OCI-LY1 (cell line): ENCODE data around the gene KLHL1.

Source experiments
- H2AFZ ChIP-seq: fragments of 200-600 bp; sonication (generic), shearing (Covaris generic); 2 replicates; pipeline ENCODE4 v1.6.0; 2014; ENCODE audit warnings: antibody characterized with exemption, mild to moderate bottlenecking, low read length
- H3F3A ChIP-seq: fragments of 200-600 bp; sonication (generic), shearing (Covaris generic); 2 replicates; pipeline ENCODE4 v1.6.0; 2014; ENCODE audit warnings: mild to moderate bottlenecking, antibody characterized with exemption, low read length, moderate library complexity; ENCODE audit not compliant: insufficient read depth
- H3K27ac ChIP-seq: fragments of 200-600 bp; sonication (generic); 2 replicates; pipeline ENCODE4 v1.5.1; 2014; ENCODE audit warnings: low read length, mixed run types, mild to moderate bottlenecking, low read depth; ENCODE audit not compliant: poor library complexity, severe bottlenecking
- H3K27me3 ChIP-seq: fragments of 200-600 bp; sonication (generic); 2 replicates; pipeline ENCODE4 v1.6.0; 2014; ENCODE audit warnings: antibody characterized with exemption, mild to moderate bottlenecking, low read length, moderate library complexity; ENCODE audit not compliant: insufficient read depth
- H3K36me3 ChIP-seq: fragments of 200-600 bp; sonication (generic); 2 replicates; pipeline ENCODE4 v1.6.1; 2014; ENCODE audit warnings: mild to moderate bottlenecking, antibody characterized with exemption, low read length, moderate library complexity, mixed read lengths; ENCODE audit not compliant: insufficient read depth
- H3K4me1 ChIP-seq: fragments of 200-600 bp; sonication (generic); 2 replicates; pipeline ENCODE4 v1.5.1; 2014; ENCODE audit warnings: mild to moderate bottlenecking, low read length, moderate library complexity; ENCODE audit not compliant: insufficient read depth, severe bottlenecking
- H3K4me2 ChIP-seq: fragments of 200-600 bp; sonication (generic), shearing (Covaris generic); 2 replicates; pipeline ENCODE4 v1.6.1; 2014; ENCODE audit warnings: low read length
- H3K4me3 ChIP-seq: fragments of 200-600 bp; sonication (generic); 2 replicates; pipeline ENCODE4 v1.5.1; 2014; ENCODE audit warnings: low read length, low read depth, mild to moderate bottlenecking, mixed read lengths; ENCODE audit not compliant: poor library complexity, severe bottlenecking
- H3K79me2 ChIP-seq: fragments of 200-600 bp; shearing (Covaris generic); 2 replicates; pipeline ENCODE4 v1.6.1; 2016; ENCODE audit warnings: mixed run types, low read length, mixed read lengths; ENCODE audit not compliant: insufficient read depth
- H3K9ac ChIP-seq: fragments of 200-600 bp; sonication (generic), shearing (Covaris generic); 2 replicates; pipeline ENCODE4 v1.6.1; 2014; ENCODE audit warnings: mild to moderate bottlenecking, low read length, mixed read lengths
- H3K9me2 ChIP-seq: fragments of 200-600 bp; sonication (generic), shearing (Covaris generic); 2 replicates; pipeline ENCODE4 v1.6.1; 2014; ENCODE audit warnings: low read depth, mild to moderate bottlenecking, low read length, mixed read lengths
- H3K9me3 ChIP-seq: fragments of 200-600 bp; shearing (Covaris generic); 2 replicates; pipeline ENCODE4 v1.6.1; 2014; ENCODE audit warnings: low read length, mixed read lengths
- H4K20me1 ChIP-seq: fragments of 200-600 bp; sonication (generic), shearing (Covaris generic); 2 replicates; pipeline ENCODE4 v1.6.0; 2016; ENCODE audit warnings: mild to moderate bottlenecking, low read length; ENCODE audit not compliant: insufficient read depth
- CTCF ChIP-seq: fragments of 200-600 bp; sonication (generic), shearing (Covaris generic); IDR thresholded peaks from 2 replicates; pipeline ENCODE4 v1.5.1; 2017; ENCODE audit warnings: mild to moderate bottlenecking, antibody characterized with exemption, low read length, moderate library complexity, mixed read lengths
- EZH2 ChIP-seq: fragments of 200-600 bp; sonication (generic), shearing (Covaris generic); IDR thresholded peaks from 2 replicates; pipeline ENCODE4 v1.8.0; 2017; ENCODE audit warnings: borderline replicate concordance, mixed run types, mild to moderate bottlenecking, antibody characterized with exemption, low read length, moderate library complexity, mixed read lengths

The KLHL1 gene

GRCh38 chr13:70088926-70089325, 19.3 kb downstream of the KLHL1 start:
- Histone ChIP-seq H2AFZ (no peak overlapping the region), H3K4me1 (no peaks in the 10 kb centered on the region), H3F3A (no peaks in the 10 kb centered on the region), H3K4me3 (no peak overlapping the region), H3K79me2 (no peaks in the 10 kb centered on the region), H3K4me2 (no peak overlapping the region), H3K9ac (no peak overlapping the region), H3K27ac (no peak overlapping the region), H3K27me3 (no peaks in the 10 kb centered on the region), H3K9me2 (no peaks in the 10 kb centered on the region), H4K20me1 (no peaks in the 10 kb centered on the region), H3K36me3 (no peaks in the 10 kb centered on the region), H3K9me3 (no peaks in the 10 kb centered on the region)
- TF ChIP-seq EZH2 = no peak
- no peak for TF ChIP-seq CTCF

- H2AFZ ChIP-seq = no peak overlapping the region
- H3K9ac ChIP-seq = no peak overlapping the region
- TF ChIP-seq CTCF = no peak
- no peak for TF ChIP-seq EZH2
These were observed 21.0 kb downstream of the KLHL1 start for GRCh38 chr13:70087247-70087646.

GRCh38 chr13:70080012-70080411, 28.2 kb downstream of the KLHL1 start:
- Histone ChIP-seq H3K4me2 (no peak overlapping the region), H3K36me3 (no peaks in the 10 kb centered on the region), H2AFZ (no peak overlapping the region), H3K79me2 (no peaks in the 10 kb centered on the region), H3K27me3 (no peaks in the 10 kb centered on the region), H3K4me3 (no peak overlapping the region), H4K20me1 (no peaks in the 10 kb centered on the region), H3K9me2 (no peaks in the 10 kb centered on the region), H3K27ac (no peak overlapping the region), H3K9ac (no peak overlapping the region), H3F3A (no peaks in the 10 kb centered on the region), H3K4me1 (no peaks in the 10 kb centered on the region), H3K9me3 (no peaks in the 10 kb centered on the region)
- TF ChIP-seq CTCF = no peak
- no peak for TF ChIP-seq EZH2

More at GRCh38 chr13:70087247-70087646, 21.0 kb downstream of the KLHL1 start:
- H3K9me3 ChIP-seq = no peaks in the 10 kb centered on the region
- H3F3A ChIP-seq = no peaks in the 10 kb centered on the region
- H3K36me3 ChIP-seq = no peaks in the 10 kb centered on the region
- no peaks in the 10 kb centered on the region for H3K9me2 ChIP-seq
- H3K4me3 ChIP-seq = no peak overlapping the region
- no peaks in the 10 kb centered on the region for H4K20me1 ChIP-seq
- no peaks in the 10 kb centered on the region for H3K4me1 ChIP-seq
- H3K27me3 ChIP-seq = no peaks in the 10 kb centered on the region
- no peak overlapping the region for H3K4me2 ChIP-seq
- no peak overlapping the region for H3K27ac ChIP-seq
- H3K79me2 ChIP-seq = no peaks in the 10 kb centered on the region
